ENCODE data around the gene CENPP.

DNA sequence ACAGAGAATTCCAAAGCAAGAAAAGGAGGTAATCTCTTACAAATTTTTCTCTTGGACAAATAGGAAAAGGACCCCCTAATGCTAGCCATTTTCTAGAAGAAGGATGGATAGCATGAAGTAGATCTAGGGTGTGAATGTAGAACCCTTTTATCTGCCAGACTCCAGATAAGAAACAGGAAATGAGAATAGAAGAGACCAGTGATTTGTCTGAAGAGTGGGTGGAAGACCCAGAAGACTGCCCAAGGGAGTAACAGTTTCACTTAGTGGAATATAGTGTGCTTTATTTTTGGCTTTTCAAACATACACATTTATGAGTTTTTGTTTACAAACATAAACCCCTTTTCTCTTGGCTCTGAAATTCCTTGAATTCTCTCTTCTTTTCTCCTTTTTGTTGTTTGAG lies 185.0 kb downstream of the CENPP start:
- TF ChIP-seq SP1 (IDR thresholded peaks at IDR 0.05) (no peak), L3MBTL2 (conservative IDR thresholded peaks at IDR 0.05) (no peak)
